NCI-H2081 treated with DMSO at 0.1 percent for 48 hours (cell line): ENCODE results near the gene EEF1A2.

Experiments
- DNase-seq: peaks from one replicate; lab custom pipeline; 2025; lab: John Stamatoyannopoulos, UW

EEF1A2 gene

DNA sequence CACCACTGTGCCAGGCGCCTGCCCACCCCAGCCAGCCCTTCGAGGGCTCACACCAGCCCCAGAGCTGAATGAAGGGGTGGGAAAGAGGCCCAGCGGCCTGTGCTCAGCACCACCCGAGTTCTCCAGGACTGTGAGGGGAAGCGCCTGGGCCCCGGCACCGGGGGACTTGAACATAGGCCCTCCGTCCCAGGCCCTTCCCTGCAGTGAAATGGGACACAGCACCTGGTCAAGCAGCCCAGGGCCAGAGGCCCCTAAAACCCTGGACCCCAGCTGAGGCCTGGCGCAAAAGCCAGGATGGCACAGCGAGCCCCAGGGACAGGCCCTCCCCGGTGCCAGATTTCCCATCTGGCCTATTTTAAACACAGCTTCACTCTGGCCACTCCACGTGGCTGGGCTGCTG is 30.5 kb downstream of the EEF1A2 start:
- DNase-seq, result no peak

DNA sequence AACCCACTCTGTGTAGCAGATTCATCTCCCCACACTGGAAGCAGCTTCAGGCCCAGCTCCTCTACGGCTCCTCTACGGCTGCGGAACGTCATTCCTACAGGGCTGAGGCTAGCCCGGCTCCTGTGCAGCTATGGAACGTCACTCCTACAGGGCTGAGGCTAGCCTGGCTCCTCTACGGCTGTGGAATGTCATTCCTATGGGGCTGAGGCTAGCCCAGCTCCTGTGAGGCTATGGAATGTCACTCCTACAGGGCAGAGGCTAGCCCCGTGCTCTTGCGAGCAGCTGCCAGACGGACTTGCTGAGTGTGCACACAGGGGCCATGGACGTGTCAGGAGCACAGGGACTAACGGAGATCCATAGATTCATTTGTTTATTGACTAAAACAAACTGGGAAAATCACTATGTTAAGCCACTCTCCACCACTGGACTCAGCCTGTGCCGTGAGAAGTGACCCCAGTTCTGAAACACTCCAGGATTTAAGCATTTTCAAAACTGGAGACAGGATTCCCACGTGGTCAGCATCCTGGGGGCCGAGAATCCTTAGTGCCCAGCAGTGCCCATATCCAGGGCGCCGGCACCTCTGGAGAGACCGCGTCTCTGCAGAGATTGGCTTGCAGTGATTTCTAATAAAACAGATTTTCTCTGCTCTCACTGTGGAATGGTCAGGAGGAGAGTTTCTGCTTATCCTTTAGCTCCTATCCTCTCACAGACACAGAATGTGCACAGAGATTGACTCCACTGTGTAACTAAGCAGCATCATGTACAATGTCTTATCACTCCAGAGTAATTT is 31.4 kb downstream of the EEF1A2 start:
- no peak for DNase-seq

DNA sequence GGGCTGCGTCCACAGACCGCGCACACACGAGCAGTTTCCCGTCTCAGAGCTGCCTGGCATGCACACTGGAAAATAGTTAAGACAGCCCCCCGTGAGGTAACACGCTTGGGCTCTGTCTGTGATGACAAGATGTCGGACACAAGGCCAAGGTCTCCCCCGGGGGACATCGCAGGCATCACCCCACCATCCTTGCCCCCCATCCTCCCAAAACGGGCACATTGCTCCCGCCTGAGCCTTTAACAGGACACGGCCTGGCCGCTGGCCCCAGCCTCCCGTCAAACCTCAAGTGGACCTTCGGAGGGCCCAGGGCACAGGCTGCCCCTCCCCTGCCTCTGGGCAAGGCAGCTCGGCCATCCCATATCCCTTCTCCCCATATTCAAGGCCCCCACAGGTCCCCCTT is 32.0 kb downstream of the EEF1A2 start:
- no peak for DNase-seq

DNA sequence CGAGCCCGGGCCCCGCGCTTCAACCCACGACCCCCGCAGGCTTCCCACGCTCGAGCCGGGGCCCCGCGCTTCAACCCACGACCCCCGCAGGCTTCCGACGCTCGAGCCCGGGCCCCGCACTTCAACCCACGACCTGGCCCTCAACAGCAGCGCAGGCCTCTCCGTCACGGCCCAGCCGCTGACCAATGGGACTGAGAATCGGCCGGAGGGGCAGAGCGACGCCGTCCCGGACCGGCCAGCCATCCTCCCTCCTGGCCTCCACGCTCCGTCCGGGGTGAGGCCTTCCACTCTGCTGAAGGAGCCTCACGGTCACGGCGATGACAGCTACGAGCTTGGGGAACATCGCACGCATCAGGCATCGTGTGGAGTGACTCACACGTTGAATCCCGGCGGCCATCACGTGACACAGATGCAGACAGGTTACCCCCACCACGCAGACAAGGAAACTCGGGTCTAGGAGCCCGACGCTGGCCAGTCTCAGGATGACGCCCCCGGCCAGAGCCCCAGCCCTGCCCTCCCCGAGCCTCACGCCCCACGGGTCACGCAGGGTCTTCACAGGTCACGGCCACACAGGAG is 32.5 kb downstream of the EEF1A2 start:
- no peak for DNase-seq

DNA sequence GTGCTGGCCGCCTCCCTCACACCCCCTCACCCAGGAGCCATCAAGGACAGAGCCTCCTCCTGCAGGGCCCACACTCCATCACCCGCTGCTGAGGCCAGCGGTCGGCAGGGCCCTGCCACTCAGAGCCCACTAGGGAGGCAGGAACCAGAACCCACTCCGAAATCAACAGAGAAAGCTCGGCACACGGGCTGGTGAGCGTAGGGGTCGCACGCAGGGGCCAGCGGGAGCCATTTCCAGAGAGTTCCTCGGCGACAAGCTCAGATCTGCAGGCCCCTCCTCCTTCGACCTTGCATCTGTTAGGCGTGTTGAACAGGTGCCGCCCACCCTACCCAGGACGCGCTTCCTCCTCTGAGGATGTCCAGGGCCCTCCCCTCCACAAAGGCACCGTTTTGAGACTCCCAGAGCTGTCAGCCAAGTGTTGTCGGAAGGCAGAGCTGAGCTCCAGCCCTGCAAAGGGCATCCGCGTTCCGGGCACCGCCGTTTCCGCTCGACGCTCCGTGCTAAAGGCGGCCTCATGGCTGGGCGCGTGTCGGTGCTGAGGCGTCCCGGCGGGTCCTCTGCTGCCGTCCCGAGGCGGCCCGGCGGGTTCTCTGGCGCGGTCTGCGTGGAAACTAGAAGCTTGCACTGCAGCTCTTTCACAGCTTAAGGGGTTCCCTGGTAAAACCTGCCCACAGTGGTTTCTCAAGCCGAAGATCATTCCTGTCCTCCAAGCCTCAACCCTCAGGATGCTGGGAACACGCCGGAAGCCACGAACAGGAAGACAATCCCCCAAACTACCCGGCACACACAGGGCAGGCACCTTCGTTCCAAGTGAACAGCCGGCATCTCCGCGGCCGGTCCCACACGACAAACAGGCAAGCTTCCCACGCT is 33.3 kb downstream of the EEF1A2 start:
- no peak for DNase-seq

DNA sequence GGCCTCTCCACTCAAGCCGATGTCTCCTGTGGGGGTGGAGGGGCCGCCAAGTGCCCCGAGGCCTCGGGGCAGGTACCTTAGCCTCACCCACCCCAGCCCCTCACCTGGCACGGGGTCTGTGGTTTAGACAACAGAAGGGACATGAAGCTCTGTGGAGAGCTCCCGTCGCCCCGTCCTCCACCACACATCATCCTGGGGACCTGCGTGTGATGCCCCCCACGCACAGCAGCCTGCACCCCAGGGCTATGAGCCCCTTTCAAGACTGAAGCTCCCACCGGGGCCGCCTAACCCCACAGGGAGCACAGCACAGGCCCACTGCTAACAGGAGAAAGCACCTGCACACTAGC is 34.6 kb downstream of the EEF1A2 start:
- DNase-seq, result no peak

DNA sequence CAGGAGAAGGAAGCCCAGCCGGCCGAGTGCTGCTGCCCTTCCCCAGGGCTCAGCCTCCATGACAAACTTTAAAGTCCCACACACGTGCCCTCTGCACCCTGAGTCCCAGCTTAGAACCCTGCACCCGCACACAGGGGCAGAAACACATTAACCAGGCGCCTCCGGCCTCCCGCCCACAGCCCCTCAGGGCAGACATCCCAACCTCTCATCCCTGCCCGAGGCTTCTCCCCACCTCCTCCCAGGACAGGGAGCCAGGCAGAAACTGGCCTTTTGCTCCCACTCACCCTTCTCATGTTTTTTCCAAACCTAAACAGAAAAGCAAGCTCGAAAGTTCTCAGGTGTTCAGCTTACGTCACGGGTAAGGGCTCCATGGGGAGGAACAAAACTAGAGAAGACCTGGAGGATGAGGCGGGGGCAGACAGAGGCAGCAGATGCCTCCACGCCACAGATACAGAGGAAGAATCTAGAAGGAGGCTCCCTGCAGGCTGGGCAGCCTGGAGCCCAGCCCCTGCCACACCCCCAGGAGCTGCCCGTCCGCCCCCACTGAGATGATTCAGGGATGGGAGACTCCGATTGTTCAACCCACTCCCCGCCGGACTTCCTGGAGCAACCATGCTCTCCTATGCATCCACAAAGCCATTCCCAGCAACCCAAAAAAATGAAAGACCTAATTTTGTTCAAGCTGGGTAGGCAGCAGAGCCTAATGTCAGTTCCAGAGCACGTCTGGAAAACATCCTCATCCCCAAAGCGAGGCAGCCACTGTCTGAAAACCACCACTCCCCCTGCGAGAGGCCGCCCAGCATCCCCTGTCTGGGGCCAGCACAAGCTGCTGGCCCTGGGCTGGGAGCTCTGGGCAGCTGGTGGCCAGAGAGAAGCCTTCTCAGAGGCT is 35.2 kb downstream of the EEF1A2 start:
- DNase-seq, result no peak

DNA sequence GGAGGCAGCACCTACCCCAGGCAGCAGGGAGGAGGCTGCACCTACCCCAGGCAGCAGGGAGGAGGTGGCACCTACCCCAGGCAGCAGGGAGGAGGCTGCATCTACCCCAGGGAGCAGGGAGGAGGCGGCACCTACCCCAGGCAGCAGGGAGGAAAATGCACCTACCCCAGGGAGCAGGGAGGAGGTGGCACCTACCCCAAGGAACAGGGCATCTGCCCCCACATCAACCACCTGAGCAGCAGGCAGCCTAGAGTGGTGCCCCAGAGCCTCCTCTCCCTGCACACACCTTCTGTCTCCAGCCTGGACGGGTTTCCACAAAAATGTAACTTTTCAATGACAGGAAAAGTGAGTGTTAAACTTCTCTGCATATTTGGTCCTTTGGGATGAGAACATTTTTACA is 36.6 kb downstream of the EEF1A2 start:
- no peak for DNase-seq

DNA sequence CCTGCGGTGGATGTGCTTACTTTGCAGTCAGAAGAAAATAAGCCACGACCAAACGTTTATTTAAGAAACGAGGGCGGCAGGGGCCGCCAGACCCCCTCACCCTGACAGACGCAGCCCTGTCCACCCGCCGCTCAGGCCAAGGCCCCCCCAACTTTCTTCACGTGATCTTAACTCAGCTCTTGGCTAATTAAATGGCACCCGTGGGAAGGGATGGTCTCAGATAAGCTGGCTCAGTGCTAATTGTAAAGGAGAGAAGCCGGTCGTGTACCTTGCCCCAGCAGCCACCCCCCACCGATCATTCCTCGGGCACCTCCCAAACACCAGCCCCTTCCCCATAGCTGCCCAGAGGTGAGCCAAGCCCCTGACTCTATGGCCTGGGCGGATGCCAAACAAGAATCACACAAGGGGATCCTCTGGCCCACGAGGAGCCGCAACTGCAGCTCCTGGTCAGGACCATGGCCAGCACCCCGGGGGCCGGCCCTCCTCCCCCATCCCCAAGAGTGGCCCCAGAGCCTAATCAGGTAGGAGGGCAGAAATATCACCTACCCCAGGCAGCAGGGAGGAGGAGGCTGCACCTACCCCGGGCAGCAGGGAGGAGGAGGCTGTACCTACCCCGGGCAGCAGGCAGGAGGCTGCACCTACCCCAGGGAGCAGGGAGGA is 37.6 kb downstream of the EEF1A2 start:
- no peak for DNase-seq

DNA sequence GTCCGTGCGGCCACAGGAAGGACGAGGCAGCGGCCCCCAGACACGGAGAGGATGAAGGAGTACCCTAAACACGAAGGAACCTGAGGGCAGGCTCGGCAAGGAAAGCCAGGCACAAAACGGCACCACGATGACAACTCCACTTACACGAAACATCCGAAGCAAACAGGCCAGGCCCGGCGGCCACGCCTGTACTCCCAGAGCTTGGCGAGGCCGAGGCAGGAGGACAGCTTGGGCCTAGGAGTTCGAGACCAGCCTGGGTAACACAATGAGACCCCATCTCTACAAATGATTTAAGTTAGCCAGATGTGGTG is 39.9 kb downstream of the EEF1A2 start:
- DNase-seq, result no peak

DNA sequence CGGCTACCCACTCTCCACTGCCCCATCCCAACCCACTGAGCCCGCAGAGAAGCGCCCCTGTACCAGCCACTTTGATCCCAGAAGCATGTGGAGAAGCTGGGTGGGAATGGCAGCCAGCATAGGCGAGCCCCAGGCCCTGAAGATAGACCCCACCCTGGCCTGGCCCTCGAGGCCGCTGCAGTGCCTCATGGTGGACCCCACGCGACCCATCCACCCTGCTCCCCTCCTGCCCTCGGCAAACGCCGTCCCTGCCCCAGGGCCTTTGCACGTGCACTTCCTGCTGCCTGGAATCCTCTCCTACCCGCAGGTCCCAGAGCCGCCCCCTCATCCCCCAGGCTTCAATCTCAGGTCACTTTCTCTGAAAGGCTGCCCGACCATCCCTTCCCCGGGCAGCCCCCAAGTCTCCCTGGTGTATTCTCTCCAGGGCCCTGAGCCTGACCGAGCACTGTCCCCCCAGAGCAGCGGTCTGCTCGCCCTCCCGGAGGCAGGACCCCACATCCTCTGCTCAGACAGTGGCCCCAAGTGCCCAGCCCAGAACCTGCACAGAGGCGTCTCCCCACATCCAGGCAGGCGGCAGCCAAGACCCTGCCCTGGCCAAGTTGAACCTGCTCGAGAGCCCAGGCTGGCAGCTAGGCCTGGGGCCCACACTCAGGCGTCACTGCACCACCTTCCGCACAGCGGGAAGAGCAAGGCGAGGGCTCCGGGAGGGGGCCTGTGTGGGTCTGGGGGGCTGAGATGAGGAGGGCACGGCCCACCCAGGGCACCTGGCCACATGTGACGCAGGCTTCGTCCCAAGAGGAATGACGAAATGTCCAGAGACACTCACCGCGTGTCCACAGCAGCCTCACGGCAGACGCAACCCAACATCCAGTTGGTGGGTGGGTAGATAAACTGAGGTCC is 40.5 kb downstream of the EEF1A2 start:
- no peak for DNase-seq

DNA sequence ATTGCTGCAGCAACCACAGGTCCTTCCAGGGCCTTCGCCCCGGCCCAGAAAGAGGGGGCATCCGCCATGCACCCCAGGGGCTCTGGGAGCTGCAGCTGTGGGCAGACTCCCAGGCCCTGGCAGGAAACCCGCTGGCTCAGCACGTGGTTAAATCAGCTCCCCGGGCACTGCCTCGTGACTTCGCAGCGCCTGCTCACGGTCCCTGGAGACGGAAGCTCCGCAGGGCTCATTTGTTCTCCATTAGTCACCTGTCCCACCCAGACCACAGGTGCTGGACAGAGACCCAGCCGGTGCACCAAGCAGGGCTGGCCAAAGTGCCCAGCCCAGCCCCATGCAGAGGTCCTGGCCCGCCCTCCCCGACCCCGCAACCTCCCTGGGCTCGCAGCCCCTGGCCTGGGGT is 41.1 kb downstream of the EEF1A2 start:
- DNase-seq, result no peak

DNA sequence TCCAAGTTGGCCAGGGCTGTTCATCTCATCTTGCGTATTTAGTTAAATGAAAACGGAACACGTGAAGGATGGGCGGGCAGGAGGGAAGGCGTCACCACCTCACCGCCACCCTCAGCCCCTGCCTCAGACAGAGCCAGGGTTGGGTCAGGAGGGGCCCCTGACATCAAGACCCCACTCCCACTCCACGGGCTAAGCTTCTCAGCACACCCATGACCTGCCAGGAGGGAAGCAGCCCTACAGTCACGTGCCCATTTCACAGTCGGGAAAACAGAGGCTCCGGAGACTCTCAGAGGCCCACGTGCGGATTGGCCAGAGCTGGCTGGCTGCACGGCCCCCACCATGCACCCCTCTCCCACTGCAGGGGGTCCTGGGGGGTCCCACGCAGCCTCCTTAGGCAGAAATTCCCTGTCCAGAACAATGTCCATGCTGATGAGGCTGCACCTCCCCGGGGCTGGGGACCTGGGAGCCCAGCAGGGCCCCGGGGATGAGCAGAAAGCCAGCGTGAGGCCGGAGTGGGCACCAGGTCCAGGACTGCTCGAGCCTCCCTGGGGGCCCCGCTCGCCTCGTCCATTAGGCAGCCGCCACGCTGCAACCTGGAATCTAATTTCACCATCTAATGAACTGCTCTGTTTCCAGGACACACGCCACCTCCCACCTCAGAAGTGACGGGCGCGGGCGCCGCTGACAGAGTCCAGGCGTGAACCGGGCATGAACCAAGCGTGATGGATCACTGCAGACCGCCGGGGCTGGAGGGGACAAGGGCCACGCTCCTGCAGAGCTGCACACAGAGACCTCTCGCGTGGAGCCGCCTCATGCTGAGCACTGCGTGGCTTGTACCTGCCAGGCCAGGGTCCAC is 42.2 kb downstream of the EEF1A2 start:
- no peak for DNase-seq

DNA sequence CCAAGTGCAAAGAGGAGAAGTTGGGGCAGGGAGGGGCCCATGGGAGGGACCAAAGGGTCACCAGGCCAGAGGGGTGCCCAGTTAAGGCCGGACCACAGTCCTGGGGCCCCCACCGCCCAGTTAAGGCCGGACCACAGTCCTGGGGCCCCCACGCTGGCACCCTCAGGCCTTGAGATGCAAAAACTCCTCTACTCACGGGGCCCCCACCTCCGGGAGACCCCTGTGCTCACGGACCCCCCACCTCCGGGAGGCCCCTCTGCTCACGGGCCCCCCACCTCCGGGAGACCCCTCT is 43.4 kb downstream of the EEF1A2 start:
- DNase-seq, result no peak

DNA sequence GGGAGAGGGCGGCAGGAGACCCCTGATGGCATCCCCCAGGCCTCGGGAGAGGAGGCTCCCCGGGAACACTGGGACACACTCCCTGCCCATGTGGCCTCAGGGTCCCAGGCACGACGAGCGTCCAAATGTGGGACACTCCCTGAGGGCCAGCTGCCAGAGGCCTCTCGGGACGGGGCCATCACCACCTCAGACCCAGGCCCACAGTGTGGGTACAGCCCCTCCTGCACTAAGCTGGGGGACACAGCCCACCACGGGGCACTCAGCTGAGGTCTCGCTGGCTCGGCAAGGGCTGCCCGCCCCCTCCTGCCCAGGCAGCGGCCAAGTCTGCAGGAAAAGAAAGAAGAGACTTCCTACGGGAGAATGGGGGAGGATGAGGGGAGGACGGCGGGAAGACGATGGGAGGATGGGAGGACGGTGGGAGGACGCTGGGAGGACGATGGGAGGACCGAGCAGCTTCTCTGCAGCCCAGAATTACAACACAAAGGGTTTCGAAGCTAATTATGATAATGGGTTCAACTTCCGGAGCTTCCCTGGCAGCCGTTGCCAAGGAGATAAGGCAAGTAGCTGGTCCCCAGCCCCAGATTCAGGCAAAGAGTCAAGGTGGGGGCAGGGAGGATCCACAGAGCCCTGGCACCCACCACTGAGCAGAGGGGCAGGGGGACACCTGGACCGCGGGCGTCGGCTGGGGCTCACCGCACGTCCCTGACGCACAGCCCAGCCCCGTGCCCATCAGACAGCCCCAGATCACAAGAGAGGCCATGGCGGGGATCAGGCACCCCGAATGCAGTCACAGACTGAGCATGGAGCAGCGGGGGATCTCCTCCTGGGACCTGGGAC is 43.9 kb downstream of the EEF1A2 start:
- no peak for DNase-seq

DNA sequence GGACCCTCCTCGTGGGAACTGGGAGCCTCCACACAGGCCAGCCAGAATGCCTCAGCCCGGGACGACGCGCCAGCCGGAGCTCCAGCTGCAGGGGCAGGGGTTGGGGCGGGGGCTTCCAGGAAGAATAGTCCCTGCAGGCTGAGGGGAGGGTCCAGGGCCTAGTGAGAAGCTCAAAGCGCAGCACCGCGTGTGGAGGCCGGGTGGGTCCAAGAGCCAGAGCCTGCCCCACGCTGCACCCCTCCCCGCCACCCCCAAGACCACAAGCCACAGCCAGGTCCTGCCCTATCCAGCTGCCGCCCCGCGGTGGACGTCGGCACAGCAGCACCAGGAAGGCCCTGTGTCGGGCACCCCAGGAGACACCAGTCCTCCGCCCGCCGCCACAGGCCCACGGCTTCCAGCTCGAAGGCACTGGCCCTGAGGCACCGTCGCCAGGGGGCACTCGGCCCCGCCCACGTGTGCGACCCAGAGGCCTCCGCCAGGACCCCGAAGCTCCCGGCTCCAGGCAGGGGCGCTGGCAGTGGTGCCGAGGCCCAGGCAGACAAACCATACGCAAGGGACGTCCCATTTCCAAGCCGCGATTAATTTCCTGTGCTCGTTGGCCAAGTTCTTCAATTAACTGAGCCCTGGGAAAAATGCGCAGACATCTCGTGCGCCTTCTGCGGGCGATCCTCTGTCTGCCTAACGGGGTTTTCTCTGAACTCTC is 45.9 kb downstream of the EEF1A2 start:
- DNase-seq, result no peak

DNA sequence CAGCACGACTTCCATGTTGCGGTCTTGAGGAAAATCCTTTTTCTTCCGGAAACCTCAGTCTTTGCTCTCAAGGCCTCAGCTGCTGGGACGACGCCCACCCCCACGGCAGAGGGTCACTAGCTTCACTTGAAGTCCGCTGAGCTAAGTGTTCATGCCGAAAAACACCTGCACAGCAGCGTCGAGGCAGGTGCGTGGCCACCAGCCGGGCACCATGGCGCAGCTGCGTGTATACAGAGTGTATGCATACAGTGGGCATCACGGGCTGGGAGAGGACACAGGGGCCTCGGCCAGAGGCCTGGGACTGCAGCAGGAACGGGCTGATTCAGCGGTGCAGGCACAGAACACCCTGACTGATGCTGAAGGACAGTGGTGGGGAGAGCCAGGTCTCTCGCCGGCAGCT is 46.5 kb downstream of the EEF1A2 start:
- no peak for DNase-seq

DNA sequence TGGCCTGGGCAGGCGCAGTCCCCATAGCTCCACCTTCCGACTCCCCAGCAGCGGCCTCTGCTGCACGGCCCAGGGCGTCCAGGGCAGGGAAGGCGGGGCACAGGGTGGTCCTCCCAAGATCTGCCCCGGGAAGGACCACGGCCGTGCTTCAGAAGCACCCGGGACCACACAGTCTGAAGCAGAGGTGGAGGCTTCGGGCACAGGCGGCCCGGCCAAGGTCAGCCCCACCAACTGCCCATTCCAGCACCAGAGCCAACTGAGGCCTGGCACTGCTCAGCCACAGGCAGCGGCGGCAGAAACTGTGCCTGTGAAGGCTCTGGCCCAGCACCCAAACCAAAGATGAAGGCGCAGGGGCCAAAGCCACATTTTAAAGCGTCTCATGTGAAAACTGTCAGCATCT is 47.1 kb downstream of the EEF1A2 start:
- DNase-seq, result no peak
